GM19452 (cell line): ENCODE measurements around the gene ACVRL1.

ENCODE experiments used
- ATAC-seq: cut with Tn5 transposase; IDR thresholded peaks from one replicate; pipeline ENCODE4 v1.9.1; 2021; ENCODE audit not compliant: unreplicated experiment

Gene ACVRL1

GRCh38 chr12:51907083-51907855 lies at the start of gene ACVRL1:
Gene ACVRL1, plus strand, starts transcription at chr12:51907504. Its CDS starts 4,971 bp downstream, at chr12:51912475.
- ATAC-seq, result no peak

GRCh38 chr12:51860986-51861385 lies 46.3 kb upstream of the ACVRL1 start:
- no peak for ATAC-seq

GRCh38 chr12:51862947-51863346 lies 44.4 kb upstream of the ACVRL1 start:
- no peak for ATAC-seq

GRCh38 chr12:51863363-51863932 lies 43.9 kb upstream of the ACVRL1 start:
- no peak for ATAC-seq

DNA sequence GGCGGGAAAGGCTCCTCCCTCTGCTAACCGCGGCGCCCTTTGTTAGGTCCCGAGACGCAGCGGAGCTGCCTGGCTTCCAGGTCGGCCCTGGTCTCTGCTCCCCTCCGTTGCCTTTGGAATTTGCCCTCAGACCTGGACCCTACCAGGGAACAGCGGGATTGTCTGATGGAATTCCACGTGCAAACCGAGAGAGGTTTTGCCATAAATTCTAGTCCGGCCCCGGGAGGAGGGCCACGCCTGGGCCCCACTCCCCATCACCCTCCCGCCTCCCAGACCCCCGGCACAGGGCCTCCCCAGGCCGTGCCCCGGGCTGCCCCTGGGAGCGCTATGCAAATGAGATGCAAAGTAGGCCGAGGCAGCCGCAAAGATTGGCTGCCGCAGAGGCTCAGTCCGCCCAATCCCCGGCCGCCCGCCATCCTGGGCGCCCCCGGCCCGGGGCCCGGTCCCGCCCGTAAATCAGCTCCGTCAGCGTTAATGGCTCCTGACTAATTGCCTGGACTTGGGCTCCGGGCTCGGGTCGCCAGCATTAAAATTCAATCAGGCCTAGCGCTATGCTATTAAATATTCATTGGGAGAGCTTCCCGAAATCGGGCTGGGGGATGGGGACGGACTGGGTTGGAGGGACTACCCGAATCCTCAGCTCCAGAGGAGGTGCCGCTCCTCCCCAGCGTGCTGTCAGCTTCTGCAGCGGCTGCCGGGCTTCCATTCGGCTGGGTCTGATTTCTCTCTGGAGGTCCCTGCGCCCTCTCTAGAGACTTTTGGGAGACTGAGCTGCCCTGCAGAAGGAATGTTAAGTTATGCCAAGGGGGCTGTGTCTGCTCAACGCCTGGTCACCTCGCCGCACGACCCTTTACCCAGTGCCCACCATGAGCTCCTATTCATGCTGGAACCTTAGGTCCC lies 43.1 kb upstream of the ACVRL1 start:
- ATAC-seq, result no peak

DNA sequence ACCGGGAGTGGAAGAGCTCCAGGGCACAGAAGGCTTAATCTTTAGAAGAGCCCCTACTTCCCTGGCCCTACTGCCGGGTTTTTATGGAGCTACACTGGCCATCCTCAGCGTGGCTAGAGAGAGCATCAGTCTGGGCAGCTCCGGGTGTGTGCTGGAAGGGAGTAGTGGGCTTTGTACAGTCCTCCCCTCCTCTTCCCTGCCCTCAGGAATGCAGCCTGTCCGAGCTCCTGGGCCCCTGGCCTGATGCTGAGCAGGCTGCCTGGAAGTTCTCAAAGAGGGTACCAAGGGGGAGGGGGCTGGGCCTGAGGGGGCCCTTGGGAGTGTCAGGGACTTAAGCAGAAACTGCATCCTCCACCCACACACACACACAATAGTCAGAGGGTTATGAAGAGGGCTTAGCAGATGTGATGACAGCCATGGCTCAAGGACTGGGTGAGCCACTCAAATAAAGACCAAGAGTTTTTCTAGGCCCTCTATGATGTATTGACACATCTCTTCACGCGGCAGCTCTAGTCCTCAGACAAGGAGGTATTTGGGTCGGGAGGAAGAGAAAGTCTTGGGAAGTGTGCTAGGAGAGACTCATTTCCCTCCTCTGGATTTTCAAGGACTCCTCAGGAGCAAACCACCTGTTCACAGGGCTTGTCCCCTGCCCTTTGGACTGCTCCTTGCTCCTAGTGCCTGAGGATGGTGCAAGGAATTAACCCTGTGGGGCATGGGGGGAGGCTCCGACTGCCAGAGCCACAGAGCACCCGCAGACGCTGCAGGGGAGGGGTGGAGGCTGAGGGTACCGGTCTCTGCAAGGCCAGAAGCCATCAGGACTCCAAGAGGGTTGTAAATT lies 42.3 kb upstream of the ACVRL1 start:
- ATAC-seq, result no peak

DNA sequence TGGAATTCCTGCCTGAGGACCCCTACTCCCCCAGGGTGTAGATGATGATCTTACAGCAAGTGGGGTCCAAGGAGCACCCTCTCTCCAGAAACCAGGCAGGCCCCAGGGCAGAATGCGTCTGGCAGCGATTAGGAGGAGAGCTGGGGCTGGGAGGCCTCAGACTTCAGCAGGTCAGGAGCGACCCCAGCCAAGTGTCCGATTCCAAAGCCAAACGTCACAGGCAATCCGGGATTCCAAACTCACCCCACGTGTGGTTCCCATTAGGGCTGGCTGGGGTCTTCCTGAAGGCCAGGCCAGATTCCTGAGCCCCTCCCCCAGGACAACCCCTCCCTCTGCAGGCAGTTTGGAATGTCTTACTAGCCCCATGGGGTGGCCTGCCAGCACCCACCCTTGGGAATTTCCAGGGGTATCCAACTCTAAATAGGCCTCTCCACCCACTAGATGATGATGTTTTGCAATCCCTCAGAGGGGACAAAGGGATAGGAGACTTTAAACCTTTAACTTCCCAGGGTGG lies 41.5 kb upstream of the ACVRL1 start:
- ATAC-seq, result no peak

GRCh38 chr12:51866324-51866723 lies 41.0 kb upstream of the ACVRL1 start:
- no peak for ATAC-seq

- ATAC-seq, result no peak
These were observed 40.5 kb upstream of the ACVRL1 start for GRCh38 chr12:51866762-51867161.

DNA sequence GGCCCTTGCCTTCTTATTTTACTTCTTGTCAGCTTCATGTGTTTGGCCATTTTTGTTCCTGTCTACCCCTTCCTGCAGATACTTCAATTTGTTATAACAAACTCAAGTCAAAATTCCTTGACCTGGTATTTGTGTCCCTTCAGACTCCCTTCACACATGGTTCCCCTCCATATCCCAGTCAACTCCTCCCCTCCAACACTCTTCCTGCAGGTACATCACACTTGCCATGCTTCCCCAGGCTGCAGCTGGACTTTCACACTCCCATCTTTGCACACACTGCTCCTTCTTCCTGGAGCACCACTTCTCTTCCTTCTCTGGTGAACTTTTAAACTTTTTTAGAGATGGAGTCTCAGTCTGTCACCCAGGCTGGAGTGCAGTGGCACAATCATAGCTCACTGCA lies 39.9 kb upstream of the ACVRL1 start:
- ATAC-seq, result no peak

- ATAC-seq, result no peak
These were observed 39.4 kb upstream of the ACVRL1 start for GRCh38 chr12:51867796-51868428.

DNA sequence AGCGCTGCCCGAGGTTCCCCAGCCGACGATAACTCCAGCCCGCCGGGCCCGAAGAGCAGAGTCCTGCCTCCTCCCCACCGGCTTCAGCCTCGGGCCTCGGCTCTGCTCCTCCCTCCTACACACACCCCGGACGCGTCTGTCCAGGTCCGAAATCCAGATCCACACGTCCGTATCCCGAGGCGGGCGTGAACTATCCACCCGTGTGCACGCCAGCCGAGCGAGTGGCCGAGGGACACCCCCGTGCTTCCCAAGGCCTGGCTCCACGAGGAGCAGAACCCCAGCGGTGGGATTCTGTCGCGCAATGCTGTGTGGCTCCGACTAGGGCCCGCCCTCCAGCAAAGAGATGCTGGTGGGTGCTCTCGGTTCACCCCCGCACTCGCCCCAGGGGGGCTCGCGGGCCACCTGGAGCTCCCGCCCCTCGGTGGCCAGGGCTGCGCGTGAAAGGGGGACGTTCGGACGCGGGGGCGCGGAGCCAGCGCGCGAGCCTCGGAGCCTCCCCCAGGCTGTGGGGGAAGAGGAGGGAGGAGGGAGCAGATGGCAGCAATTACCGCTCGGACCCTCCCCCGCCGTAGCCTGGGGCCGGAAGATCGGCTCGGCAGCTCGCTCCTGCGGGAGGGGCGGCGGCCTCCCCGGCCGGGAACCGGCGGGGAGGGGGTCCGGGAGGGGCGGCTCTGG lies 38.3 kb upstream of the ACVRL1 start:
- no peak for ATAC-seq

DNA sequence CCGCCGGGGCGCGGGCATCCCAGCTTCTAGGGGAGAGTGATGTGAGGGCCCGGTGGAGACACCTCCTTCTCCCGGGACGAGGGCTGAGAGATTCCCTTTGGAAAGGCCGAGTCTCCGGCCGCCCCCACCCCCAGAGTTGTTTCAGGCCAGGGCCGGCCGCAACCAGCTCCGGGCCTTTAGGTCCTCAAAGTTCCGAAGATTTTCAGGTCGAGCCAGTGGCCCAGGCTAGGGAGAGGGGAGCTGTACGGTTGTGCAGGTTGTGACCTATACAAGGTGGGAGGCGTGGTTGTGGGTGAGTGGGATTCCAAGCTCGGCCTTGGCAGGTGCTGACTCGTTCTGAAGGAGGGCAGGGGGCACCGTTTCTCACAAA lies 37.8 kb upstream of the ACVRL1 start:
- ATAC-seq, result no peak

- no peak for ATAC-seq
These were observed 37.4 kb upstream of the ACVRL1 start for GRCh38 chr12:51869931-51870330.

DNA sequence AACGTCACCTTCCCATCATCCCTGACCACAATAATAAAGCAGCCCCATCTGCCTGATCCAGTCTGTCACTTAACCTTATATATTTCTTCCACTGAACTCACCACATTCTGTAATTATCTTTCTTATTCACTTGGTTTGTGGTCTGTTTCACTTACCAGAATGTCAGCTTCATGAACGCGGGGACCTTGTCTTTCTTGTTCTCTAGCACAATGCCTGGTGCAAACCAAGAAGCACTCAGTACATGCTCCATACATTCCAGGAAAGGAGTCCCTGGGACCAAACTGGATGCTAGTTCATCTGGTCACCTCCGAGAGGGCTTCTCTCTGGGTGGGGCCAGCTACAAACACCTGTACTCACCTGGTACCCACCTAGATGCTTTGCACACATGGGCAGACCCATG lies 36.8 kb upstream of the ACVRL1 start:
- ATAC-seq, result no peak

DNA sequence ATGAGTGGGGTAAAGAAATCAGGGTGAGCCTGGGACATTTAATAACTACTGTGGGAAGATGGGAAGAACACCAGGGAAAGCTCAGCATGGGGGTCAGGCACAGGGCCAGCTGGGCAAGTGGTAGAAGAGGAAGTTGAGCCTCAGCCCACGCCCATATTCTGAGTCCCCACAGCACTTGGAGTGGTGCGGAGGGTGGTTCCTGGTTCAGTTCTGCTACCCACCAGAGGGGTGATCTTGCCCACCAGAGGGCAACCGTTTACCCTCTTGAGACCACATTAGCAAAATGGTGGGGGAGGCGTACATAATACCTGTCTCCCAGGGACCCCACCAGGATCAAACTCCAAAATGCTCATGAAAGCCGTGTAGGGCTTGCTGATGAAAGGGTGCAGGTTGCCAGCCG lies 36.2 kb upstream of the ACVRL1 start:
- no peak for ATAC-seq

DNA sequence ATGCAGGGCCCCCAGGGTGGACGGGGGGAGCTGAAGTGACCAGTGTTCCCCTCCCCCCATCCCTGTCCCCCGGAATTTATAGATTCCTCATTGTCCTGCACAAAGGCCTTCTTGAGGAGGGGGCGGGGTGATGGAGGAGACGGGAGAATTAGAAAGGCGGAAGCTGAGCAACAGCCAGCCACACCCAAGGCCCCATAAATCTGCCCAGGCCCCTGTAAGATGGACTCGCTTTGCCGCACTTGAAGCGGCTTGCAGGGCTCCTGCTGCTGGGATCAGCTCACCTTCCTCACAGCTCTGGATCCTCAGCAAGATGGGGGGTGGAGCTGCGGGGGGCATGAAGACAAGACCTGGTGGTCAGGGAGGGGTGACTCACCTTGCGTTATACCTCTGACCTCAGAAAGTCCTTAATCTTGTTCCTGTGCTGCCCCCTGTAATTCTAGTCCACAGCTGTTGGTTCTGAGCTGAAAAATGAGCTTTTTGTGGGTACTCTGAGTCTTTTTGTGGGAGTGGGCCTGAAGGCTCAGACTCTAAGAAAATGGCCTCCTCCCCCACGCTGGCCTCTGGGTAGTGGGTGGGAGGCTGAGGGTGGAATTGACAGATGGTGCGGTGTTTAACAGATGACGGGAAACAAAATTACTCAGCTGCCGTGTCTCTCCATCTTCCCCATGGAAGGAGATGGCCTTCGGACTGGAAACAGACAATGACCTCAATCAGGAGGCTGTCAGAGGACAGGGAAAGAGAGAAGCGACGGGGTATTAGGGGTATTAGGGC lies 35.2 kb upstream of the ACVRL1 start:
- ATAC-seq, result no peak

DNA sequence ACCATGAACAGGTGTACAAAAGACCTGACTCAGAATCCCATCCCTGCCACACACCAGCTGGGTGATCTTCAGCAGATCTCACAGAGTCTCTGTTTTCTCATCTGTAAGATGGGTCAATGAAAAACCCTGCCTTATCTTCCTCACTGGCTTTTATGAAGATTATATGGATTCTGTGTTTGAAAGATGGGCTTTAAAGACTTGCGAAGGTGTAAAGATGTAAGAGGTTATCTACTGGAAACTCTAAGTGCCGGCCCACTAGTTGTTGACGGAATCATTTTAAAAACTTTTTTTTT lies 34.7 kb upstream of the ACVRL1 start:
- no peak for ATAC-seq
